Activated CD4-positive, alpha-beta memory T cell treated with anti-CD3 and anti-CD28 coated beads, Interleukin-2, amount 10 ng/mL, durations not matched to agents 7 days and 5 days (primary cell): ENCODE data around the gene SMNDC1. TPM values are rescaled to one million over a fixed set of nuclear protein-coding genes. Genes with fewer than 3 reads are reported as not detected.
"Not testable (repeated sequence)": the region's sequence is repeated elsewhere in the genome, so short reads cannot be mapped to it uniquely, and the experiment has no call there.

ENCODE experiments used
- CTCF ChIA-PET: fragments of 350-600 bp; sonication (Branson Sonifier 250); formaldehyde crosslinking; loops from one replicate; lab custom pipeline; 2021; ENCODE audit warnings: antibody characterized with exemption, inconsistent platforms; lab: Charles Lee
- POLR2A ChIA-PET: fragments of 350-600 bp; sonication (Branson Sonifier 250); formaldehyde crosslinking; loops from one replicate; lab custom pipeline; 2021; ENCODE audit warnings: antibody characterized with exemption; lab: Charles Lee
- DNase-seq: peaks from one replicate; pipeline ENCODE4 v3.0.0-alpha.2; 2020
- H3K27ac Mint-ChIP-seq: one replicate; pipeline ENCODE4 v1.8.0; 2021; ENCODE audit warnings: mild to moderate bottlenecking, mixed read lengths
- H3K27me3 Mint-ChIP-seq: one replicate; pipeline ENCODE4 v1.8.0; 2021; ENCODE audit warnings: mixed read lengths
- H3K36me3 Mint-ChIP-seq: one replicate; pipeline ENCODE4 v1.8.0; 2021; ENCODE audit warnings: low read depth, mixed read lengths
- H3K4me1 Mint-ChIP-seq: one replicate; pipeline ENCODE4 v1.8.0; 2021; ENCODE audit warnings: mixed read lengths
- H3K4me3 Mint-ChIP-seq: one replicate; pipeline ENCODE4 v1.8.0; 2021; ENCODE audit warnings: mild to moderate bottlenecking, mixed read lengths
- H3K9me3 Mint-ChIP-seq: one replicate; pipeline ENCODE4 v1.8.0; 2021; ENCODE audit warnings: mixed read lengths
- total RNA-seq, 2 experiments: library from RNA; stranded (reverse); gene quantifications; one replicate each; pipeline ENCODE4 v1.2.3, GENCODE V29; 2021

SMNDC1 gene
- total RNA-seq, 2 experiments from 2014 or later = 40.8 to 45.6 TPM

DNA sequence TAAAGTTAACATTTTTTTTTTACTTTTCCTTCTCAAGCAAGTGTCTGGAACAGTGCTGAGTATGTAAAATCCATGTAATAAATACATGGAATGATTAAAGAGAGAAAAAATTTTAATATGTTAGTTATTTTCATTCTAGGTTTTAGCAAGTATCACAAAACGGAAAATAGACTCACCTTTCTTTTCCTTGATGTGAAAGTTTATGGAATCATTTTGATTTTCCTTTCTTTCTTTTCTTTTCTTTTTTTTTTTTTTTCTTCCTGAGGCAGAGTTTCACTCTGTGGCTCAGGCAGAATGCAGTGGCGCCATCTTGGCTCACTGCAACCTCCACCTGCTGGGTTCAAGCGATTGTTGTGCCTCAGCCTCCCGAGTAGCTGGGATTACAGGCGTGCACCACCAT is 28.1 kb downstream of the SMNDC1 start:
- Mint-ChIP-seq H3K36me3 (peaks cover 12% of the 10 kb centered on the region), H3K4me3 (no peak overlapping the region), H3K27me3 (peaks cover 3% of the 10 kb centered on the region), H3K4me1 (peaks cover 37% of the 10 kb centered on the region), H3K9me3 (no peaks in the 10 kb centered on the region), H3K27ac (no peak overlapping the region)
- POLR2A ChIA-PET = no interaction called here
- CTCF ChIA-PET = interaction anchor here (0.7 to 0.9 kb wide), 2 partner anchors 68 to 139 kb away, joined by 3 read pairs; no protein-coding TSS in a partner anchor
- no peak for DNase-seq

DNA sequence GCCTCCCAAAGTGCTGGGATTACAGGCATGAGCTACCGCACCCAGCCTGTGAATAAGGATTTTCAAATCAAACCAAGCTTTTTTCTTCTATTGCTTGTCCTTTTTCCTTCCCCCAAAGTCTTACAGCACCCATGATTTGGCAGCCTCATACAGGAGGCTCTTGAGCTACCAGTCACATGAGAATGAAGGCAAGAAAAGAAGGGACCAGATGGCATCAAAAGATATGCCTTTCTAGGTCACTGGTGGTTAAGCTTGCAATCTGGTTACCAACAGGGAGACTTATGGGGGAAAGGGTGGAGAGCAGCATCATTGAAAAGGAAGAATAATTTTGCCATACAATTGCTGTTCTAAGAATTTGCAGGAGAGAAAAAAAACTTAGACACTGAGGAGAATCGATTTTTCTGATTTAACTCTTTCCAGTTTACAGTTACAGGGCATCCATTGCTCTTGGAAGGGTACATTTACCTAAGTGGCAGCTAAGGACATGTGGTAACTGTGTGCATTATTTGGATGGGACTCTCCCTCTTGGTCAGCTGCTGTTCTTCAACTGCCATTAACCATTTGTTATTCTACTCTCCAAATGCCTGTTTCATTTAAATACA is 29.5 kb downstream of the SMNDC1 start:
- Mint-ChIP-seq H3K9me3 (no peaks in the 10 kb centered on the region), H3K4me3 (no peak overlapping the region), H3K4me1 (peaks cover 35% of the 10 kb centered on the region), H3K27ac (no peak overlapping the region), H3K36me3 (peaks cover 7% of the 10 kb centered on the region), H3K27me3 (peaks cover 5% of the 10 kb centered on the region)
- DNase-seq = no peak
- ChIA-PET CTCF (interaction anchor here (0.5 to 2.3 kb wide), 8 partner anchors 10 to 137 kb away, joined by 3 to 11 read pairs (median 4); no protein-coding TSS in a partner anchor), POLR2A (interaction anchor here (0.9 to 2.2 kb wide), 2 partner anchors 20 to 67 kb away, joined by 3 to 7 read pairs; no protein-coding TSS in a partner anchor)

DNA sequence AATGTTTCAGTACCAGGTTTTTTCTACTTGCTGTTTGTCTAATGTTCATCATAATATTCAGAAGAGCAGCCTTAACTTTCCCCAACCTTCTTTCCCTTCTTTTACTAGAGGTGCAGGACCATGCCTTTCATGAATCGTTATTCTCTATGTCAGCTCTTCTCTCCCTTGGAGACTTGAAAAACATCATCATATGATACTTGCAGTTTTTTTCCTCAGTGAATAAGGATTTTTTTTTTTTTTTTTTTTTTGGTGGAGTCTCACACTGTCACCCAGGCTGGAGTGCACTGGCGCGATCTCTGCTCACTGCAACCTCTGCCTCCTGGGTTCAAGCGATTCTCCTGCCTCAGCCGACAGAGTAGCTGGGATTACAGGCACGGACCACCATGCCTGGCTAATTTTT is 30.1 kb downstream of the SMNDC1 start:
- ChIA-PET POLR2A (interaction anchor here (0.9 to 2.2 kb wide), 2 partner anchors 20 to 66 kb away, joined by 3 to 7 read pairs; no protein-coding TSS in a partner anchor), CTCF (interaction anchor here (0.8 to 2.3 kb wide), 9 partner anchors 10 to 137 kb away, joined by 3 to 11 read pairs (median 4); no protein-coding TSS in a partner anchor)
- H3K9me3 Mint-ChIP-seq = no peaks in the 10 kb centered on the region
- peaks cover 3% of the 10 kb centered on the region for H3K36me3 Mint-ChIP-seq
- no peak overlapping the region for H3K4me3 Mint-ChIP-seq
- H3K27me3 Mint-ChIP-seq = peaks cover 5% of the 10 kb centered on the region
- no peak overlapping the region for H3K27ac Mint-ChIP-seq
- no peak for DNase-seq
- peaks cover 39% of the 10 kb centered on the region for H3K4me1 Mint-ChIP-seq

DNA sequence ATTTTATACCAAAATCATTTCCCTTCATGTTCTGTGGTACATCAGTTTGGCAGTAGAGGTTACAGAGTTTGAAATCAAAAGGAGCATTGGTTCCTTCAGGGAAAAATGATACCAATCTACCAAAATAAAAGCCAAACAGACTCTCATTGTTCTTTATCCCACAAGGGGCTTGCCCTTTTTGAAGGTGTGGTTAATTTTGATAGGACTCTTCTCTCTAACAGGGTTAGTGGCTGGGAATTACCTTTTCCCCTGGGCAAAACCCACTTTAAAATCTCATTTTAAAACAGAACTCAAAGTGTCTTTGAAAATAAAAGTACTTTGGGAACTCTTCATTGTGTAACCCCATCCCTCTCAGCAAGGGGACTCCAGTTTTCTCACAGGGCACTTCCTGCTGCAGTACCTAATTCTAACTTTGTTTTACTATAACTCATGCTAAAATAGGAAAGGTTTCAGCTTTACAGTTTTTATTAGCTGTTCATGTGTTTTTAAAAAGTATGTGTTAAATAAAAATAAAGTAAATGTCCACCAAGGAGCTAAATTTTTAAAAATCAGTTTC is 30.6 kb downstream of the SMNDC1 start:
- ChIA-PET POLR2A (interaction anchor here (2.2 kb wide), 1 partner anchor 66 kb away, joined by 7 read pairs; no protein-coding TSS in a partner anchor), CTCF (interaction anchor here (0.8 to 2.3 kb wide), 9 partner anchors 9 to 136 kb away, joined by 3 to 11 read pairs (median 4); no protein-coding TSS in a partner anchor)
- peaks cover 4% of the 10 kb centered on the region for H3K36me3 Mint-ChIP-seq
- H3K4me3 Mint-ChIP-seq = no peak overlapping the region
- peaks cover 41% of the 10 kb centered on the region for H3K4me1 Mint-ChIP-seq
- H3K27ac Mint-ChIP-seq = no peak overlapping the region
- H3K27me3 Mint-ChIP-seq = peaks cover 5% of the 10 kb centered on the region
- DNase-seq = no peak
- no peaks in the 10 kb centered on the region for H3K9me3 Mint-ChIP-seq

DNA sequence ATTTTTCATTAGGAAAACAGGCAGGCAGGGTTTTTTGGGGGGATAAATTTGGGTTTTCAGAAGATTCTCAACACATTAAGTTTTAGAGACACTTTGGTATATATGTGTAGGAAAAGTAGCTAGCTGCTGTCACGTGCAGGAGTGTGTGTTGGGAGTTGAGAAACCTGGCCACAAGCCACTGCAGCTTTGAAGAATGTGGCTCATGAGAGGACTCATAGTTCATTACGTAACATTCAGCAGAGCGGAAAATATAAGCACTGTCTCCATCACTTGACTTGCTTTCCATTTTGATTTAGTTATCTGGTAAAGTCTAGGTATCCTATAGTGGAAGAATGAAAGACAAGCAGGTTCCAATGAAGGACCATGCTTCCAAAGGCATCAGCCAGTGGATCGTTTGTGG is 31.2 kb downstream of the SMNDC1 start:
- Mint-ChIP-seq H3K27ac (no peak overlapping the region), H3K4me3 (no peak overlapping the region)

DNA sequence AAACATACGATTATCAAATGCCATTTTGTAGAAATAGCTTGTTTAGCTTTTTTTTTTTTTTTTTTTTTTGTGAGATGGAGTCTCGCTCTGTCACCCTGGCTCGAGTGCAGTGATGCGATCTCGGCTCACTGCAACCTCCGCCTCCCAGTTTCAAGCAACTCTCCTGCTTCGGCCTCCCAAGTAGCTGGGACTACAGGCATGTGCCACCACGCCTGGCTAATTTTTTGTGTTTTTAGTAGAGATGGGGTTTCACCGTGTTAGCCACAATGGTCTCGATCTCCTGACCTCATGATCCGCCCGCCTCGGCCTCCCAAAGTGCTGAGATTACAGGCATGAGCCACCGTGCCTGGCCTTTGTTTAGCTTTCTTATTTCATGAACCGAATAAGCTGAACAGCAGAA is 31.7 kb downstream of the SMNDC1 start:
- POLR2A ChIA-PET, H3K27me3 Mint-ChIP-seq: not testable (repeated sequence)

More for the DNA sequence above, 31.2 kb downstream of the SMNDC1 start:
- Mint-ChIP-seq H3K9me3 (no peaks in the 10 kb centered on the region), H3K36me3 (peaks cover 7% of the 10 kb centered on the region), H3K27me3 (peaks cover 5% of the 10 kb centered on the region), H3K4me1 (peaks cover 42% of the 10 kb centered on the region)
- POLR2A ChIA-PET = no interaction called here
- CTCF ChIA-PET = interaction anchor here (1.3 kb wide), 1 partner anchor 71 kb away, joined by 3 read pairs; no protein-coding TSS in a partner anchor
- no peak for DNase-seq

DNA sequence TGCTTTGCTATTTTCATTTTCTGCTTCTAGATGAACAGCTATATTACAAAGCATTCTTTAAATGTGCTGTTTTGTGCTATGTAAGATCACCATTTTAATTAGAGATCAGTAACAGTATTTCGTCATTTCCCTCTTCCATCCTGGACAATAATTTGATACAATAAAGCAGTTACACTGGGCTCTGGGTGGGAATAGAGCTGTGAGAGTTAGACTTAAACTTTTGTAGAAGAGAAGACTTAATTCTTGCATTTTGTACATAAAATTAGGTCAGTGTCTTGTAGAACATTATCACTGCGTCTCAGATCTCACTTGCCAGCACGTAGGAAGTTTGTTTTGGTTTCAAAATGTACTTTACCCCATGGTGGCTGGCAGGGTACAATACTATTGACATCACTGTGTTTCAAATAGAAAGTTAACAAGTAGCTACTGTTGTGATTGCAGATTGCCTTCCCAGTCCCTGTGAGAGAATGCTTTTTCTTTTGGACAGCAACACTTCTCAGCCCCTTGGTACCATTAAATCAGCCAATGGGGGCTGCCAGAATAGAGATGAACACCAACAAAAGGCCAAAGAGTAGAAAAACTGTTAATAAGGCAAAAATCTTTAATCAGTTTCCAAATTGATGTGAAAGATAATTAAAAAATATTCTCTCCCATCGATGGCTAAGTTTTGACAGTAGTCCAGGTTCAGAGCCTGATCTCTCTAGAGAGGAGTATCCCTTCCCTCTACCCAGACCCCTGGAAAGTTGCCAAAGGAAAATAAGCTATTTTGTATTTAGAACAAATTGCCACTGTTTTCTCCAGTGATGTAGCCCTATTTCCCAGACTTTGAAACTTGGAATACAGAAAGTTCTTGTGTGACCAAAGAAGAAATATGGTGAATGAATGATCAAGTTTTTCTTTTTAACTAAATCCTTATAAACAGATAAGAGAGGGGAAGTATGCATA is 35.1 kb downstream of the SMNDC1 start:
- no peak for DNase-seq
- peak overlapping the region; percentile 1 for H3K27ac Mint-ChIP-seq
- peaks cover 27% of the 10 kb centered on the region for H3K4me1 Mint-ChIP-seq

More for the DNA sequence above, 31.7 kb downstream of the SMNDC1 start:
- not testable (repeated sequence) for H3K4me3 Mint-ChIP-seq, H3K36me3 Mint-ChIP-seq, H3K9me3 Mint-ChIP-seq, DNase-seq, H3K27ac Mint-ChIP-seq
- peaks cover 40% of the 10 kb centered on the region for H3K4me1 Mint-ChIP-seq
- CTCF ChIA-PET = interaction anchor here (1.3 kb wide), 1 partner anchor 70 kb away, joined by 3 read pairs; no protein-coding TSS in a partner anchor

DNA sequence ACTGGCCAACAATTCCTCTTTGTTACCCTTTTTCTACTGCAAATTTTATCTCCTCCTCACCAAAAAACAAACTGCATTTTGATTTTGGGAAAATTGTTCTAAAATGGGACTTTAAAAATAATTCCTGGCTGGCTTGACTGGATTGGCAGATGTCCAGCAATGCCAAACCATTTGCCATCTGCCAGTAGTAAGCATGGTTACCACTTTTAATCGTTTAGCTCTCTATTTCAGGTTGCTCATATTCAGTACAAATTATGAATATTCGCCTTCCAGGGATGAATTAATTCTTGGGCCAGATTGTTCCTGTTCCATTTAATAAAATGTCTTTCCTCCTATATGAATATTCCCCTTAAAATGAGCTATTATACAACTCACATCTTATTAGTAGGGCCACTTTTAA is 35.7 kb downstream of the SMNDC1 start:
- Mint-ChIP-seq H3K4me3 (peak overlapping the region; percentile 43), H3K27ac (no peak overlapping the region), H3K9me3 (no peaks in the 10 kb centered on the region), H3K4me1 (peaks cover 23% of the 10 kb centered on the region), H3K36me3 (peaks cover 7% of the 10 kb centered on the region), H3K27me3 (peaks cover 2% of the 10 kb centered on the region)
- ChIA-PET CTCF (interaction anchor here (0.7 to 1.4 kb wide), 5 partner anchors 11 to 333 kb away, joined by 4 to 7 read pairs (median 5); no protein-coding TSS in a partner anchor), POLR2A (interaction anchor here (0.8 kb wide), 1 partner anchor 16 kb away, joined by 3 read pairs; no protein-coding TSS in a partner anchor)
- DNase-seq = no peak

More for the DNA sequence above, 35.1 kb downstream of the SMNDC1 start:
- ChIA-PET POLR2A (interaction anchor here (0.8 kb wide), 1 partner anchor 16 kb away, joined by 3 read pairs; no protein-coding TSS in a partner anchor), CTCF (interaction anchor here (0.5 to 1.4 kb wide), 6 partner anchors 10 to 374 kb away, joined by 4 to 7 read pairs (median 4); no protein-coding TSS in a partner anchor)
- Mint-ChIP-seq H3K9me3 (no peaks in the 10 kb centered on the region), H3K4me3 (peak overlapping the region; percentile 43), H3K27me3 (peaks cover 2% of the 10 kb centered on the region), H3K36me3 (peaks cover 7% of the 10 kb centered on the region)

DNA sequence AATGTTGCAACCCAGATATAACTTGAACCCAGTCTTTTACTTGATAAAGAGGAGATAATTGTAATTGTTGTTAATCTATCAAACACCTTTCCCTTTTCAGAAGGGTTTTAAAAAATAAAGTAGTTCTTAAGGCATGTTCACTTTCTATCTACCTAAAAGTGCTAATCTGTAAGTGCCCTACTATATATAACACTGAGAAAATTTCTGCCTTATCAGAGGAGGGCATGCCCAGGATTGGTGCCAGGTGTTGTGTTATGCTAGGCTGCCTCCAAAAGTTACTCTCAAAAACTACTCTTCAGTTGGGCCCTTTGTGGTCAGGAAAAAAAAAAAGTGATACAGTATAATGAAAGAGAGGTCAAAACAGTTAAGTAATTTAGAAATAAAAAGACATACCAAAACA is 36.3 kb downstream of the SMNDC1 start:
- Mint-ChIP-seq H3K9me3 (no peaks in the 10 kb centered on the region), H3K4me1 (peaks cover 18% of the 10 kb centered on the region), H3K4me3 (no peak overlapping the region), H3K27ac (no peak overlapping the region), H3K36me3 (peaks cover 7% of the 10 kb centered on the region), H3K27me3 (peaks cover 4% of the 10 kb centered on the region)
- CTCF ChIA-PET = interaction anchor here (0.7 kb wide), 1 partner anchor 332 kb away, joined by 5 read pairs; no protein-coding TSS in a partner anchor
- DNase-seq = no peak
- POLR2A ChIA-PET = no interaction called here

DNA sequence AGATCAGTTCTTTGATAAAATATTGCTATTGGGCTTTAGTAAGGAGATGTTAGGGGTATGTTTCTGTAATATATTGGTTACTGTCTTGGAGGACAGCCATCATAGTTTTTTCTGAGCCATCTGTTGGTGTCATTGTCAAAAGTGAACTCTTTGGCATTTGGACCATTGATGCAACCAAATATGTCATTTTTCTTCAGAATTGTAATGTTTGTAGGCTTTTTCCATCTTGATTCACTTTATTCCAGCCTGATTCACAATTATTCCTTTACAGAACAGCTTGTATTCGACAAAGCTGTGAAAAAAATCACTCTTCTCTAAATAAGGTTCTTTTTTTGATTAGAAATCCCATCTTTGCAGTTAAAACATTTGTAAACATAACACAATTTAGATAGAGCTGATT is 37.4 kb downstream of the SMNDC1 start:
- H3K36me3 Mint-ChIP-seq = peaks cover 7% of the 10 kb centered on the region
- H3K27me3 Mint-ChIP-seq = peaks cover 5% of the 10 kb centered on the region
- H3K27ac Mint-ChIP-seq = no peak overlapping the region
- H3K4me1 Mint-ChIP-seq = peaks cover 16% of the 10 kb centered on the region
- no peak for DNase-seq
- CTCF ChIA-PET = interaction anchor here (1.4 to 1.5 kb wide), 2 partner anchors 12 to 129 kb away, joined by 3 to 5 read pairs; no protein-coding TSS in a partner anchor
- POLR2A ChIA-PET = interaction anchor here (1.2 kb wide), 1 partner anchor 8 kb away, joined by 3 read pairs; no protein-coding TSS in a partner anchor
- H3K4me3 Mint-ChIP-seq = no peak overlapping the region
- no peaks in the 10 kb centered on the region for H3K9me3 Mint-ChIP-seq

DNA sequence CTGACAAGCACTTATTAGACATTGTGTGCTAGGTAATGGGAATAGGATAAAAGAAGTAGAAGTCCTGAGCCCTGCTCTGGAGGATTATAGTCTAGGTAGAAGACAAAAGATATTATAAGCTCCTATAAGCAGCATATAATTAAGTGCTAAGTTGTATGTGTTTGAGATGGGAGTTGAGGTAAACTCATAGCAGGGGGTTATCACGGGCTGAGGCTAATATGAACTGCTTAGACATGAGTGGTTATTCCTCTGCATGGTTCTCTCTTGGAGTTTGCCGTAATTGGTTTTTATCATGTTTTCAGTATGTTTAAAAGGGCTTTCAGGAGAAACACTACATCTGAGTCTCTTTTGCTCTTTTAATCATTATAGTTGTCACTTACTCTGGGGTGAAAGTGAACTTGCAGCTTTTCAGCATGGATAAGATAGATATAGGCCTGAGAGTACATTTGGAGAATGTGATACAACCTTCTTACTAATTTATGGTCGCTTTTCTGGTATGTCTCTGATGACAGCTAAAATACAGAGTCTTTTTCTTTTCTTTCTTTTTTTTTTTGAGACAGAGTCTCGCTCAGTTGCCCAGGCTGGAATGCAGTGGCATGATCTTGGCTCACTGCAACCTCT is 39.0 kb downstream of the SMNDC1 start:
- Mint-ChIP-seq H3K9me3 (no peaks in the 10 kb centered on the region), H3K27ac (no peak overlapping the region), H3K4me3 (no peak overlapping the region), H3K36me3 (peaks cover 7% of the 10 kb centered on the region), H3K4me1 (peaks cover 16% of the 10 kb centered on the region), H3K27me3 (peaks cover 7% of the 10 kb centered on the region)
- ChIA-PET POLR2A (no interaction called here), CTCF (interaction anchor here (0.6 to 1.3 kb wide), 3 partner anchors 9 to 156 kb away, joined by 3 to 4 read pairs (median 4); no protein-coding TSS in a partner anchor)
- no peak for DNase-seq
